ENCODE measurements around the gene ITGA8. TPM values are rescaled to one million over a fixed set of nuclear protein-coding genes. Genes with fewer than 3 reads are reported as not detected.

The ITGA8 gene
- total RNA-seq, 4 donors from 2014 or later = 9.4 to 64.8 (median 28.1) TPM

DNA sequence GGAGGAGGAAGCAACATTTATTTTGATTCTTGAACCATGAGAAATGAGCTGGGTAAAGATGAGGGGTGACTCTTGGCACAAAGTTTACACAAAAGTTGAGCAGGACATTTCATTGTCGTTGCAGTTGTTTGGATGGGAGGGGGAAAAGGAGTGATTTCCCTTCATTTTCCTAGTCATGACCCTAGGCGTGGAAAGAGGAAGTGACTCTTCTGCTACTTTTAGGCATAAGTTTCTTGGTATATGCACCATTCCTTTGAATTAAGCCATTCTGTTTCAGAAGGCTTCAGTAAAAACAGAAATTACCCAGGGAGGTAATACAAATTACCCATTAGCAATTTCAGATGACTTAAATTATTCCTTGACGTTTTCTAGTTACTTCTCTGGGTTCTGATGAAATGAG, 234.7 kb downstream of the ITGA8 start:
- H3K27ac ChIP-seq = no peak overlapping the region
- no peaks in the 10 kb centered on the region for H3K9me3 ChIP-seq
- no peak overlapping the region for H3K4me3 ChIP-seq
- no peak for TF ChIP-seq POLR2A (IDR thresholded peaks at IDR 0.05)
- TF ChIP-seq, protein P1, sequence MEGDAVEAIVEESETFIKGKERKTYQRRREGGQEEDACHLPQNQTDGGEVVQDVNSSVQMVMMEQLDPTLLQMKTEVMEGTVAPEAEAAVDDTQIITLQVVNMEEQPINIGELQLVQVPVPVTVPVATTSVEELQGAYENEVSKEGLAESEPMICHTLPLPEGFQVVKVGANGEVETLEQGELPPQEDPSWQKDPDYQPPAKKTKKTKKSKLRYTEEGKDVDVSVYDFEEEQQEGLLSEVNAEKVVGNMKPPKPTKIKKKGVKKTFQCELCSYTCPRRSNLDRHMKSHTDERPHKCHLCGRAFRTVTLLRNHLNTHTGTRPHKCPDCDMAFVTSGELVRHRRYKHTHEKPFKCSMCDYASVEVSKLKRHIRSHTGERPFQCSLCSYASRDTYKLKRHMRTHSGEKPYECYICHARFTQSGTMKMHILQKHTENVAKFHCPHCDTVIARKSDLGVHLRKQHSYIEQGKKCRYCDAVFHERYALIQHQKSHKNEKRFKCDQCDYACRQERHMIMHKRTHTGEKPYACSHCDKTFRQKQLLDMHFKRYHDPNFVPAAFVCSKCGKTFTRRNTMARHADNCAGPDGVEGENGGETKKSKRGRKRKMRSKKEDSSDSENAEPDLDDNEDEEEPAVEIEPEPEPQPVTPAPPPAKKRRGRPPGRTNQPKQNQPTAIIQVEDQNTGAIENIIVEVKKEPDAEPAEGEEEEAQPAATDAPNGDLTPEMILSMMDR (IDR thresholded peaks at IDR 0.05) = no peak
- intact Hi-C loops (cut with DNase I; ENCODE audit: low total_unique reads) = no loop called here
- H3K4me1 ChIP-seq = no peaks in the 10 kb centered on the region
- DNase-seq = no peak
- H3K36me3 ChIP-seq = no peaks in the 10 kb centered on the region
- no peaks in the 10 kb centered on the region for H3K27me3 ChIP-seq

DNA sequence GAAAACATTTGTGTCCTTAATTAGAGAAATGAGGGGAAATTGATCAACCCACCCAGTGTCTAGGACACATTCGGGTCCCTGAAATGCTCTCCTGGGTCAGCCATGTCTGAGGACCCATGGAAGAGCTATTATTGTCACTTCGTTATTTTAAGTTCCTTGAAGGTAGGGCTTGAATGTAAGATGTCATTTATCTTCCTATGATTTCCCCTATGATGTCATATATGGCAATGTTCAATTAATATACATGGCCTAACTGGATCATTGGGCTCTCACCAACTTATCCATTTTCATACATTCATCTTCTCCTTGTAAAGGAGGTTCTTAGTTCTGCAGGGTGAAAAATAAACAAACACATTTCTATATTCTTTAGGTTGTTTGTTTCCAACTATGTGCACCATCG, 235.6 kb downstream of the ITGA8 start:
- Histone ChIP-seq H3K9me3 (no peaks in the 10 kb centered on the region), H3K27me3 (no peaks in the 10 kb centered on the region), H3K36me3 (no peaks in the 10 kb centered on the region), H3K27ac (no peak overlapping the region), H3K4me3 (no peak overlapping the region), H3K4me1 (no peaks in the 10 kb centered on the region)
- no peak for DNase-seq
- intact Hi-C loops (cut with DNase I; ENCODE audit: low total_unique reads) = no loop called here
- TF ChIP-seq, protein P1 (IDR thresholded peaks at IDR 0.05) = no peak
- no peak for TF ChIP-seq POLR2A (IDR thresholded peaks at IDR 0.05)

DNA sequence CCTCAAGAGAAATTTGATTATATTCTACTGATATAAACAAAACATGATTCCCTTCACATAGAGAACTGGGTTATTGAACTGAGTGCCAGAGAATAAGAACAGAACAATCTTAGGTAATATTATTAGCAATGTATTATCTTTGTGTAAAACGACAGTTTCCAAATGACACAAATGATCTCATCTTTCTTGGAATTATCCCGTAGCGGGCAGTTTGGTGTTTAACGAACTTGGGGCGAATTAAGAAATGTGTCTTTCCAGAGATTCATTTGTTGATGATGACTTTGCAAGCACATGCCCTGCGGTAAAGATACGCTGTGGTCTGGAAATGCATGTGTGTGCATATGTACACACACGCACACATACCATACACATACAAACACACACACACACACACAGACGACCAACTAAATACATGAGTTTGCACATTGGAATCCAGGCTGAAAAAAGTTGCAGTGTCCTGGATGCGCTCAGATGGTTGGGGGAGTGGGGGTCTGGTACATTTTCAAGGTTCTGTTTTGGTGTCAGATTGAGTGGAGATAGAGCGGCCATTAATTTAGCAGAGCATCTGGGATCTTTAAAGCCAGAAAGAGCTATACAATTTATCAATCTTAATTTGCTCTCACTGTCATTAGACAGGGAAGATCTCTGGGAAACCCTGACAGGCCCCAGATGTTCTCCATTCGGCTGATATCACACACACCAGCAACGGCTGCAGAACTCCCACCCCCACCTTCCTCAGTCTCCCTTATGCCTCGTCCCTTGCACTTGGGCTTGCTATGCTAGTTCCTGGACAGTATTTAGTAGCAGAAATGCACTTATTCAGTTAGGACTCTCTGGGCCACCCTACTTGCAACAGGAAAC, 236.3 kb downstream of the ITGA8 start:
- Histone ChIP-seq H3K27ac (no peak overlapping the region), H3K9me3 (no peaks in the 10 kb centered on the region), H3K4me1 (no peaks in the 10 kb centered on the region), H3K4me3 (no peak overlapping the region), H3K27me3 (no peaks in the 10 kb centered on the region), H3K36me3 (no peaks in the 10 kb centered on the region)
- intact Hi-C loops (cut with DNase I; ENCODE audit: low total_unique reads) = no loop called here
- no peak for TF ChIP-seq POLR2A (IDR thresholded peaks at IDR 0.05)
- TF ChIP-seq, protein P1 (IDR thresholded peaks at IDR 0.05) = no peak
- DNase-seq = no peak

DNA sequence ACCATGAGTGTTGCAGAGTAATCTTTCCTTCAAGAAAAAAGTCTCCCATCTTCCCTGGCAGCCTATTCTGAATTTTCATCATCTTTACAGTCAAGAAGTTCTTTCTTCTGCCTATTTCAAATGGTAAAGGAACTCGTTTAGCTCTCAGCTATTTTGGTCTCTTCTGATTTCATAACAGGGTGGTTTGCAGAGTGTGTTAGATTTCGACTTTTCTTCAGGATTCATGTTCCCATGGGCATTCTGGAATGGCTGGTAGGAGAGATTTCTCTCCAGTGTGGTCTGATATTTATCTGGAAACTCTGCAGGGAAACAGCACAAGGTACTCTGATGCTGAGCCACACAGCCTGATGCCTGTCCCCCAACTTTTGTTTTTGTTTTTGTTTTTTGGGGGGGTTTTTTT, 237.6 kb downstream of the ITGA8 start:
- no peak overlapping the region for H3K4me3 ChIP-seq
- no peaks in the 10 kb centered on the region for H3K4me1 ChIP-seq
- H3K36me3 ChIP-seq = no peaks in the 10 kb centered on the region
- no peaks in the 10 kb centered on the region for H3K9me3 ChIP-seq
- no peak for TF ChIP-seq POLR2A (IDR thresholded peaks at IDR 0.05)
- TF ChIP-seq, protein P1 (IDR thresholded peaks at IDR 0.05) = no peak
- no peaks in the 10 kb centered on the region for H3K27me3 ChIP-seq
- intact Hi-C loops (cut with DNase I; ENCODE audit: low total_unique reads) = no loop called here
- no peak for DNase-seq
- H3K27ac ChIP-seq = no peak overlapping the region

DNA sequence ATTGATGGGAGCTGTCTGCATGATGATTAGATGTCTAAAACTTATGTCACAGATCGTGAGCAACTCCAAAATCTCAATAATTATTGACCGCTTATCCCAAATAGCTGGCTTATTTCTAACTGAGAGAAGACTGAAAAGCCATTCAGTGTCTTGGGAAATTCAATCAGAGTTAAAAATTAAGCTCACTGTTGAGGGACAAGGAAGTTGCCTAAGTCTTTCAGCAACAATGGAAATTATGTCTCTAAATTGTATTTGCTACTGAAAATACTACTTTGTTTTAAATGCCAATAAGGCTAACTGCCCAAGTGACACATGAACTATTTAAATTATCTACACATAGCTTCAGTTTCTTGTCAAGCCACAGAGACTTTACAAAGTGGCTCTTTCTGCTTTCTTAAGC, 240.8 kb downstream of the ITGA8 start:
- no peak overlapping the region for H3K27ac ChIP-seq
- no peaks in the 10 kb centered on the region for H3K36me3 ChIP-seq
- TF ChIP-seq, protein P1 (IDR thresholded peaks at IDR 0.05) = no peak
- no peak for TF ChIP-seq POLR2A (IDR thresholded peaks at IDR 0.05)
- no peaks in the 10 kb centered on the region for H3K27me3 ChIP-seq
- no peak for DNase-seq
- H3K4me3 ChIP-seq = no peak overlapping the region
- no peaks in the 10 kb centered on the region for H3K9me3 ChIP-seq
- intact Hi-C loops (cut with DNase I; ENCODE audit: low total_unique reads) = no loop called here
- no peaks in the 10 kb centered on the region for H3K4me1 ChIP-seq
